ENCODE measurements around the gene SLC6A3.
"Not testable (repeated sequence)": the region's sequence is repeated elsewhere in the genome, so short reads cannot be mapped to it uniquely, and the experiment has no call there.

SLC6A3 gene

GRCh38 chr5:1439388-1440097 is 5.7 kb downstream of the SLC6A3 start:
- no peak for DNase-seq

- DNase-seq = no peak
Observed at GRCh38 chr5:1438871-1439270, 6.4 kb downstream of the SLC6A3 start.

- DNase-seq = no peak
Observed at GRCh38 chr5:1437876-1438559, 7.2 kb downstream of the SLC6A3 start.

- no peak for DNase-seq
Observed at GRCh38 chr5:1437226-1437829, 7.9 kb downstream of the SLC6A3 start.

- DNase-seq = no peak
Observed at GRCh38 chr5:1436681-1437080, 8.6 kb downstream of the SLC6A3 start.

GRCh38 chr5:1436036-1436435 is 9.2 kb downstream of the SLC6A3 start:
- no peak for DNase-seq

GRCh38 chr5:1435369-1435768 is 9.9 kb downstream of the SLC6A3 start:
- no peak for DNase-seq

- no peak for DNase-seq
Observed at GRCh38 chr5:1432296-1432695, 12.9 kb downstream of the SLC6A3 start.

GRCh38 chr5:1431896-1432295 is 13.3 kb downstream of the SLC6A3 start:
- no peak for DNase-seq

GRCh38 chr5:1431021-1431811 is 14.0 kb downstream of the SLC6A3 start:
- no peak for DNase-seq

- no peak for DNase-seq
Observed at GRCh38 chr5:1430121-1430795, 15.0 kb downstream of the SLC6A3 start.

- no peak for DNase-seq
Observed at GRCh38 chr5:1429496-1429895, 15.7 kb downstream of the SLC6A3 start.

GRCh38 chr5:1429066-1429465 is 16.2 kb downstream of the SLC6A3 start:
- DNase-seq = no peak

GRCh38 chr5:1428107-1428506 is 17.1 kb downstream of the SLC6A3 start:
- DNase-seq = no peak

GRCh38 chr5:1424716-1425115 is 20.5 kb downstream of the SLC6A3 start:
- DNase-seq = no peak

- no peak for DNase-seq
Observed at GRCh38 chr5:1423901-1424603, 21.2 kb downstream of the SLC6A3 start.

- not testable (repeated sequence) for DNase-seq
Observed at GRCh38 chr5:1422522-1422921, 22.7 kb downstream of the SLC6A3 start.

GRCh38 chr5:1421521-1422341 is 23.5 kb downstream of the SLC6A3 start:
- no peak for DNase-seq

- no peak for DNase-seq
Observed at GRCh38 chr5:1420211-1421195, 24.7 kb downstream of the SLC6A3 start.
